CD4-positive, alpha-beta T cell (primary cell): ENCODE data around the gene WWC2. TPM values are rescaled to one million over a fixed set of nuclear protein-coding genes. Genes with fewer than 3 reads are reported as not detected.

Experiments
- ATAC-seq: fragments of 200-7000 bp; cut with Tn5 transposase; one replicate; pipeline ENCODE4 v1.10.0; 2022; ENCODE audit warnings: mild to moderate bottlenecking; ENCODE audit not compliant: poor library complexity
- CTCF ChIA-PET: fragments of 350-600 bp; sonication (Branson Sonifier 250); formaldehyde crosslinking; loops from one replicate; lab custom pipeline; 2021; ENCODE audit warnings: antibody characterized with exemption, inconsistent platforms; lab: Charles Lee
- POLR2A ChIA-PET: fragments of 350-600 bp; sonication (Branson Sonifier 250); formaldehyde crosslinking; loops from one replicate; lab custom pipeline; 2021; ENCODE audit warnings: antibody characterized with exemption, inconsistent platforms; lab: Charles Lee
- DNase-seq, 14 experiments: peaks; one replicate each; pipeline ENCODE4 v3.0.0-alpha.2; 2013 to 2020; ENCODE audit warnings: mixed read lengths in 2 of 14
- H3K27ac ChIP-seq, 2 donors: one replicate each; pipeline versions ENCODE4 v1.5.1 to v1.7.0; 2013; ENCODE audit warnings: low read length in 2 of 2, low read depth in 1 of 2, mild to moderate bottlenecking in 1 of 2
- H3K27me3 ChIP-seq, 2 experiments: 1 replicate in 1 of 2; 2 replicates in 1 of 2; pipeline versions ENCODE4 v1.6.1 to v1.7.0; 2013; ENCODE audit warnings: low read length in 2 of 2, control low read depth in 1 of 2, mild to moderate bottlenecking in 1 of 2, moderate library complexity in 1 of 2; ENCODE audit not compliant: insufficient read depth in 2 of 2, control insufficient read depth in 1 of 2
- H3K36me3 ChIP-seq: one replicate; pipeline ENCODE4 v1.6.1; 2013; ENCODE audit warnings: low read length, control low read depth; ENCODE audit not compliant: insufficient read depth
- H3K4me1 ChIP-seq: one replicate; pipeline ENCODE4 v1.6.1; 2013; ENCODE audit warnings: low read length, control low read depth; ENCODE audit not compliant: insufficient read depth
- H3K4me3 ChIP-seq: one replicate; pipeline ENCODE4 v1.5.1; 2013; ENCODE audit warnings: mild to moderate bottlenecking, low read length, moderate library complexity
- H3K9me3 ChIP-seq, 2 experiments: 1 replicate in 1 of 2; 2 replicates in 1 of 2; pipeline versions ENCODE4 v1.6.1 to v1.7.0; 2013; ENCODE audit warnings: low read length in 2 of 2, mild to moderate bottlenecking in 2 of 2, control low read depth in 1 of 2, moderate library complexity in 1 of 2; ENCODE audit not compliant: control insufficient read depth in 1 of 2, insufficient read depth in 1 of 2
- H3K27ac Mint-ChIP-seq: one replicate; pipeline ENCODE4 v1.8.0; 2020; ENCODE audit warnings: mixed read lengths
- H3K27me3 Mint-ChIP-seq: one replicate; pipeline ENCODE4 v1.8.0; 2021; ENCODE audit warnings: mixed read lengths
- H3K36me3 Mint-ChIP-seq: one replicate; pipeline ENCODE4 v1.8.0; 2021; ENCODE audit warnings: low read depth, mixed read lengths
- H3K4me1 Mint-ChIP-seq: one replicate; pipeline ENCODE4 v1.8.0; 2021; ENCODE audit warnings: low read depth, mixed read lengths
- H3K4me3 Mint-ChIP-seq: one replicate; pipeline ENCODE4 v1.8.0; 2020; ENCODE audit warnings: mild to moderate bottlenecking, mixed read lengths
- H3K9me3 Mint-ChIP-seq: one replicate; pipeline ENCODE4 v1.8.0; 2020; ENCODE audit warnings: mixed read lengths
- intact Hi-C, 2 experiments: fragments of 100-400 bp; cut with DNase I in 1 of 2; cut with micrococcal nuclease in 1 of 2; formaldehyde crosslinking; loops; one replicate each; pipeline versions ENCODE4 v1.15.1 to v1.9.0; 2023 to 2025; cut with DNase I, micrococcal nuclease
- total RNA-seq, 174 experiments: library from RNA in 2 of 174; stranded (reverse) in 2 of 174; gene quantifications; one replicate each; pipeline ENCODE4 v1.2.3 and lab custom pipeline; 2021 to 2026
- TF ChIP-seq, protein P1 (sequence below): fragments of 200-600 bp; IDR thresholded peaks from one replicate; pipeline ENCODE4 v1.8.0; 2022; ENCODE audit warnings: antibody characterized with exemption, mild to moderate bottlenecking

The WWC2 gene
- total RNA-seq, 2 experiments from 2014 or later, result 4.1 to 4.9 TPM

DNA sequence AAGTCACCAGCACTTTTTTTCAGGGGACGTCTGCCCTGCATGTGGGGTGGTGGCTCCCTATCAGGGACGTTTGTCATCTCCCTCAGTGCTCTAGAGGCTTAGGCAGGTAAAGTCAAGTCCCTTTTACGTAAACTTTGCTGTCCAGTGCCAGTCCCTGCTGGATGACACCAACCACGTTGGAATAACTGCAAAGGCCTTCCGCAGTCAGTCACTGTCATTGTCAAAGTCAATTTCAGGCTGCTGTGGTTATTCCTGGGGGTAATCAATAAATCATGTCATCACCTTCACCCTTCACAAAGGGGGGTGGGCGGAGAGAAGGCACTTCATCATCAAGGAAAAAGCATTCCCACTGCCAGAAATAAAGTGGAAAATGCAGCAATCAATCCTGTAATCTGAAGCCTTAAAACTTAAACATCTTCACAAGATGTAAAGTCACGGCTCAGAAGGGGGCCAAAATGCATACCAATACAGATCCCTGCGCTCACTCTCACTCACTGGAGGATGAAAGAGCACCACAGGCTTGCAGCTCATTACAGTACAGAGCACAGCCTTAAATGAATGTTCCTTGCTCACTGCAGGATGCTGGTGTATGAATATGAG, 164.8 kb downstream of the WWC2 start:
- no peak overlapping the region for H3K4me3 ChIP-seq
- no peaks in the 10 kb centered on the region for H3K36me3 ChIP-seq

DNA sequence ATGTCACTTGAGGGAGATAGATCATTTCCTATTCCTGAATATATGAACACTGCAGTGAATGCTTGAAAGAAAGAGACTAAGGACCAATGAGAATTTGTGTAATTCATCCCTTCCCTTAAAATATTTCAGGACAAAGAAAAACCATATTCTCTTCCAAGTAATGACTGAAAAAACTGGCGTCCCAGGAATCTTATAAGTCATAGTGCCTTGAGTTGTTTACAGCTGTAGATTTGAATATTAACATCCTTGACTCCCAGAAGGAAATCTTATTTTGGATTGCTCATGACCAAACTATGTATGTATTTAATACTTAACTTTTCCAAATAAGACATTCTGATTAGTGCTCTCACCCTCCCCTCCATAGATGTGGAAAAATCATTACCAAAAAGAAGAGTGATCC, 165.6 kb downstream of the WWC2 start:
- ATAC-seq, result no peak
- DNase-seq, result no peak

More for the DNA sequence above, 164.8 kb downstream of the WWC2 start:
- H3K9me3 Mint-ChIP-seq, result no peaks in the 10 kb centered on the region
- TF ChIP-seq, protein P1, sequence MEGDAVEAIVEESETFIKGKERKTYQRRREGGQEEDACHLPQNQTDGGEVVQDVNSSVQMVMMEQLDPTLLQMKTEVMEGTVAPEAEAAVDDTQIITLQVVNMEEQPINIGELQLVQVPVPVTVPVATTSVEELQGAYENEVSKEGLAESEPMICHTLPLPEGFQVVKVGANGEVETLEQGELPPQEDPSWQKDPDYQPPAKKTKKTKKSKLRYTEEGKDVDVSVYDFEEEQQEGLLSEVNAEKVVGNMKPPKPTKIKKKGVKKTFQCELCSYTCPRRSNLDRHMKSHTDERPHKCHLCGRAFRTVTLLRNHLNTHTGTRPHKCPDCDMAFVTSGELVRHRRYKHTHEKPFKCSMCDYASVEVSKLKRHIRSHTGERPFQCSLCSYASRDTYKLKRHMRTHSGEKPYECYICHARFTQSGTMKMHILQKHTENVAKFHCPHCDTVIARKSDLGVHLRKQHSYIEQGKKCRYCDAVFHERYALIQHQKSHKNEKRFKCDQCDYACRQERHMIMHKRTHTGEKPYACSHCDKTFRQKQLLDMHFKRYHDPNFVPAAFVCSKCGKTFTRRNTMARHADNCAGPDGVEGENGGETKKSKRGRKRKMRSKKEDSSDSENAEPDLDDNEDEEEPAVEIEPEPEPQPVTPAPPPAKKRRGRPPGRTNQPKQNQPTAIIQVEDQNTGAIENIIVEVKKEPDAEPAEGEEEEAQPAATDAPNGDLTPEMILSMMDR, result no peak
- ChIA-PET CTCF (no interaction called here), POLR2A (no interaction called here)
- H3K4me3 Mint-ChIP-seq, result no peak overlapping the region
- no peaks in the 10 kb centered on the region for H3K27me3 ChIP-seq
- H3K27ac ChIP-seq, result no peak overlapping the region
- intact Hi-C loops, result loop anchor here (5.0 kb wide), 1 partner anchor 787 kb away; no protein-coding TSS in a partner anchor
- no peak overlapping the region for H3K27ac Mint-ChIP-seq
- DNase-seq (no peak), ATAC-seq (no peak)
- H3K4me1 ChIP-seq, result peaks cover 6% of the 10 kb centered on the region
- no peaks in the 10 kb centered on the region for H3K36me3 Mint-ChIP-seq
- H3K4me1 Mint-ChIP-seq, result peaks cover 8% of the 10 kb centered on the region
- no peaks in the 10 kb centered on the region for H3K9me3 ChIP-seq
- no peaks in the 10 kb centered on the region for H3K27me3 Mint-ChIP-seq

DNA sequence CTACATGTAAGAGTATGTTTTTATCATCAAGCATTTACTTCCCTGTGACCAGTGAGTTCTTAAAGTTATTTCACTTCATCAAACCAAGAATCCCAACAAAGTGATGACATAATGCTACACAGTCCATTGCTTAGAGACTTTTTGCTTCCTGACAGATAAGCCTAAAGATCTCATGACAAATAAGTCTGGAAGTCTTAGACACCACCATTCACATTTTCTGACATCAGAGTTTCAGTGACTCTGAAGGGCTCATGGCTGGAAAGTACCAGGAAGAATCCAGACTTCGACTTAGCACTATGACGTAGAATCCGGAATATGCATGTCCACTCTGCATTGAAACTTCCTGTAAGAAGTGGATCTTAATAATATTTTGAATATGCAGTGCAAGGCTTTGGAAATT, 167.3 kb downstream of the WWC2 start:
- ATAC-seq, result no peak
- peaks cover 6% of the 10 kb centered on the region for H3K4me1 ChIP-seq
- Mint-ChIP-seq H3K27ac (no peak overlapping the region), H3K36me3 (peaks cover 7% of the 10 kb centered on the region), H3K4me3 (no peak overlapping the region), H3K4me1 (peaks cover 8% of the 10 kb centered on the region), H3K27me3 (no peaks in the 10 kb centered on the region), H3K9me3 (no peaks in the 10 kb centered on the region)
- no peaks in the 10 kb centered on the region for H3K36me3 ChIP-seq
- no peak overlapping the region for H3K27ac ChIP-seq
- DNase-seq, result no peak
- H3K27me3 ChIP-seq, result no peaks in the 10 kb centered on the region
- intact Hi-C loops, result no loop called here
- POLR2A ChIA-PET, result no interaction called here
- no peak overlapping the region for H3K4me3 ChIP-seq
- TF ChIP-seq, protein P1, result no peak
- H3K9me3 ChIP-seq, result no peaks in the 10 kb centered on the region
- CTCF ChIA-PET, result no interaction called here

More for the DNA sequence above, 165.6 kb downstream of the WWC2 start:
- H3K27ac ChIP-seq, result no peak overlapping the region
- H3K27me3 ChIP-seq, result no peaks in the 10 kb centered on the region
- CTCF ChIA-PET, result no interaction called here
- H3K9me3 ChIP-seq, result no peaks in the 10 kb centered on the region
- Mint-ChIP-seq H3K4me1 (peaks cover 8% of the 10 kb centered on the region), H3K27me3 (no peaks in the 10 kb centered on the region), H3K27ac (no peak overlapping the region), H3K4me3 (no peak overlapping the region), H3K9me3 (no peaks in the 10 kb centered on the region), H3K36me3 (peaks cover under 1% of the 10 kb centered on the region)
- TF ChIP-seq, protein P1, result no peak
- intact Hi-C loops, result loop anchor here (5.0 kb wide), 1 partner anchor 787 kb away; no protein-coding TSS in a partner anchor
- POLR2A ChIA-PET, result no interaction called here
- no peak overlapping the region for H3K4me3 ChIP-seq
- no peaks in the 10 kb centered on the region for H3K36me3 ChIP-seq
- H3K4me1 ChIP-seq, result peaks cover 6% of the 10 kb centered on the region
